Parathyroid adenoma (tissue), 2 donors: Measurements from ENCODE around the gene CTU2.

Source experiments
- H2AFZ ChIP-seq: fragments of 300-600 bp; sonication (generic); one replicate; pipeline ENCODE4 v1.7.0; 2017; ENCODE audit warnings: antibody characterized with exemption, mild to moderate bottlenecking
- H3K27ac ChIP-seq: fragments of 300-600 bp; sonication (generic); one replicate; pipeline ENCODE4 v1.7.0; 2017
- H3K27me3 ChIP-seq: fragments of 300-600 bp; sonication (generic); one replicate; pipeline ENCODE4 v1.7.0; 2017; ENCODE audit warnings: low read length; ENCODE audit not compliant: control insufficient read depth, insufficient read depth
- H3K36me3 ChIP-seq: fragments of 300-600 bp; sonication (generic); one replicate; pipeline ENCODE4 v1.7.0; 2017; ENCODE audit warnings: low read length; ENCODE audit not compliant: control insufficient read depth, insufficient read depth
- H3K4me1 ChIP-seq: fragments of 300-600 bp; sonication (generic); one replicate; pipeline ENCODE4 v1.7.0; 2017; ENCODE audit warnings: control low read depth
- H3K4me2 ChIP-seq: fragments of 300-600 bp; sonication (generic); one replicate; pipeline ENCODE4 v1.7.0; 2017; ENCODE audit warnings: low read length
- H3K4me3 ChIP-seq: fragments of 300-600 bp; sonication (generic); one replicate; pipeline ENCODE4 v1.7.0; 2017; ENCODE audit warnings: low read depth, low read length
- H3K79me2 ChIP-seq: fragments of 300-600 bp; sonication (generic); one replicate; pipeline ENCODE4 v1.7.0; 2017; ENCODE audit warnings: control low read depth
- H3K9ac ChIP-seq: fragments of 300-600 bp; sonication (generic); one replicate; pipeline ENCODE4 v1.7.0; 2017; ENCODE audit warnings: mild to moderate bottlenecking
- H3K9me3 ChIP-seq: fragments of 300-600 bp; sonication (generic); one replicate; pipeline ENCODE4 v1.7.0; 2017; ENCODE audit warnings: low read length; ENCODE audit not compliant: control insufficient read depth
- TF ChIP-seq, protein P1 (sequence below): fragments of 300-600 bp; sonication (generic); IDR thresholded peaks from one replicate; pipeline ENCODE4 v1.7.0; 2017; ENCODE audit warnings: antibody characterized with exemption, mild to moderate bottlenecking
- donor health status: primary hyperparathyroidism.

CTU2 gene

DNA sequence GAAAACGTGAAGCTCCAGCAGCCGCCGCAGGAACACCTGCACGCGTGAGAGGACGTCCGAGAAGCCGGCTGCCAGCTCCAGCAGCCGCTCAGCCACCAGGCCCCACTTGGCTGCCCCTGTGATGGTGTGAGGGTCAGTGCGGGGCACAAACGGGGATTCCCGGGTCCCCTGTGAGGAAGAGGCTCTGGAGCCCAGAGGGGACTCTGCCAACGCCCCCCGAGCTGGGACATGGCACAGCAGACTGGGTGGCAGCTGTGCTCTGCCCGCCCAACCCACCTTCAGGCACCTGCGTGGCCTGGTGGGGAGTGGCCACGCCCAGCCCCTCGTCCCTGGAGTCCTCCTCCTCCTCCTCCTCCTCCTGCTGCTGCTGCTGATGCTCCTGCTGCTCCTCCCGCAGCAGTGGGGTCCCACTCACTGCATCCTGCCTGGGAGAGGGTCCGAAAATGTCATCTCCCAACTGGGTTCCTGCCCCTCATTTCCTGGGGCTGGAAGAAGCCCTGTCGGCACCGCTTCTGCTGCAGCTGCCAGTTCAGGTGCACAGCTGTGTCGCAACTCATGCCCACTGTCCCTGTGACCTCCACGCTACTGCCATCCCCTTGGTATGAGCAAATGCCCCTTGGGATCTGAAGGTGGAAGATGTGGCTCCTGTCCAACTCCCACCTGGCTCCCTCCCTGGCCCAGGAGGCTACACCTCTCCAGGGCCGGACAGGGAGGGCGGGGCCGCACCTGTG is 27.5 kb downstream of the CTU2 start:
- H3K9me3 ChIP-seq = no peaks in the 10 kb centered on the region
- H3K27ac ChIP-seq = no peak overlapping the region
- H3K79me2 ChIP-seq = no peaks in the 10 kb centered on the region
- no peaks in the 10 kb centered on the region for H3K27me3 ChIP-seq
- no peak overlapping the region for H3K4me2 ChIP-seq
- H3K36me3 ChIP-seq = no peaks in the 10 kb centered on the region
- no peak overlapping the region for H3K4me3 ChIP-seq
- no peak overlapping the region for H2AFZ ChIP-seq
- H3K9ac ChIP-seq = no peak overlapping the region
- TF ChIP-seq, protein P1, sequence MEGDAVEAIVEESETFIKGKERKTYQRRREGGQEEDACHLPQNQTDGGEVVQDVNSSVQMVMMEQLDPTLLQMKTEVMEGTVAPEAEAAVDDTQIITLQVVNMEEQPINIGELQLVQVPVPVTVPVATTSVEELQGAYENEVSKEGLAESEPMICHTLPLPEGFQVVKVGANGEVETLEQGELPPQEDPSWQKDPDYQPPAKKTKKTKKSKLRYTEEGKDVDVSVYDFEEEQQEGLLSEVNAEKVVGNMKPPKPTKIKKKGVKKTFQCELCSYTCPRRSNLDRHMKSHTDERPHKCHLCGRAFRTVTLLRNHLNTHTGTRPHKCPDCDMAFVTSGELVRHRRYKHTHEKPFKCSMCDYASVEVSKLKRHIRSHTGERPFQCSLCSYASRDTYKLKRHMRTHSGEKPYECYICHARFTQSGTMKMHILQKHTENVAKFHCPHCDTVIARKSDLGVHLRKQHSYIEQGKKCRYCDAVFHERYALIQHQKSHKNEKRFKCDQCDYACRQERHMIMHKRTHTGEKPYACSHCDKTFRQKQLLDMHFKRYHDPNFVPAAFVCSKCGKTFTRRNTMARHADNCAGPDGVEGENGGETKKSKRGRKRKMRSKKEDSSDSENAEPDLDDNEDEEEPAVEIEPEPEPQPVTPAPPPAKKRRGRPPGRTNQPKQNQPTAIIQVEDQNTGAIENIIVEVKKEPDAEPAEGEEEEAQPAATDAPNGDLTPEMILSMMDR = no peak
- H3K4me1 ChIP-seq = peaks cover 24% of the 10 kb centered on the region

DNA sequence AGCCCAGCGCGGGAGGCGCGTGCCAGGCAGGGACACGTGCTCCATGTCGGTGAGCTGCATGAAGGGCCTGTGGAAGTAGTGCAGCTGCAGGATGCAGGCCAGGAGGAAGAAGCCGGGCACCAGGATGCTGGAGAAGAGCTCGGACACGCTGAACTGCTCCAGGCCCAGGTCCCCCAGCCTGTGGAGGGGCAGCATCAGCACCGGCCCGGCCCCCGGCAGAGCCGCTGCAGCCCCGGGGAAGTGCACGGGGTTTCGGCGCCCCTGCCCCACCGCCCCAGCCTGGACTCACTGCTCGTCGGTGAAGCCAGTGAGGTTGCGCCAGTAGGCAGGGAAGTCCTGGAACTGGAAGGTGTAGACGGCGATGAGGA is 28.0 kb downstream of the CTU2 start:
- H3K4me2 ChIP-seq = no peak overlapping the region
- H3K9me3 ChIP-seq = no peaks in the 10 kb centered on the region
- no peak overlapping the region for H2AFZ ChIP-seq
- H3K4me3 ChIP-seq = no peak overlapping the region
- TF ChIP-seq, protein P1 = no peak
- H3K79me2 ChIP-seq = no peaks in the 10 kb centered on the region
- H3K27ac ChIP-seq = no peak overlapping the region
- no peaks in the 10 kb centered on the region for H3K27me3 ChIP-seq
- H3K4me1 ChIP-seq = peaks cover 30% of the 10 kb centered on the region
- H3K36me3 ChIP-seq = no peaks in the 10 kb centered on the region
- H3K9ac ChIP-seq = no peak overlapping the region

DNA sequence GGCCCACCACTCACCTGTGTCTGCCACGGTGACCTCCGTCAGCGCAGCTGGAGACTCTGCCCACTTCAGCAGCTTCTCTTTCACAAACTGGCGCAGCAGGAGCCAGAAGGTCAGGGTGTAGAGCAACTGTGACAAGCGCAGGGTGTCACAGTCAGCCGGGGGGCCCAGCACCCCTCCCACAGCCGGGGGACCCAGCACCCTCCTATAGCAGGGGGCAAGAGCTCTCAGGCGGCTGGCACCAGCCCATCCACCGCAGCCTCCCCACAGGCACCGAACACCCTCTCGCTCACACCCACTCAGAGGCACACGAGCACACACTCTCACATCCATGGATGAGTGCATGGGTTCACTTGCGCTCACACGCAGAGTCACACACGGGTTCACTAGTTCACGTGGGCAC is 28.8 kb downstream of the CTU2 start:
- TF ChIP-seq, protein P1 = no peak
- Histone ChIP-seq H3K4me1 (peaks cover 31% of the 10 kb centered on the region), H3K36me3 (no peaks in the 10 kb centered on the region), H3K4me2 (no peak overlapping the region), H2AFZ (no peak overlapping the region), H3K4me3 (no peak overlapping the region), H3K27ac (no peak overlapping the region), H3K9ac (no peak overlapping the region), H3K27me3 (no peaks in the 10 kb centered on the region), H3K79me2 (no peaks in the 10 kb centered on the region), H3K9me3 (no peaks in the 10 kb centered on the region)

DNA sequence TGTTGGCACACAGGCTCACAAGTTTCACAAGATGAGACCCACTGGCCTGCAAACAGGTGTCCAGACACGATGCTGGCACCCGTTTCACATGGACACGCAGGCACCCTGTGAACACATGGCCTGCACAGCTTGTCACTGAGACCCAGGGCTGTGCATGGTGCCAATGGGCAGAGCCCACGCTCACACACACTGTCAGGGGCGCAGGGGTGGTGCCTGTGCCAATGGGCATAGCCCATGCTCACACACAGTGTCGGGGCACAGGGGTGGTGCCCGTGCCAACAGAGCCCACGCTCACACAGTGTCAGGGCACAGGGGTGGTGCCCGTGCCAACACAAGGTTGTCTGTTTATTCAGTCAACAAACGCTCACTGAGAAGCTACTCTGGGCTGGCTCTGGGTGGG is 29.3 kb downstream of the CTU2 start:
- H3K4me2 ChIP-seq = no peak overlapping the region
- no peaks in the 10 kb centered on the region for H3K27me3 ChIP-seq
- no peak overlapping the region for H2AFZ ChIP-seq
- peaks cover 30% of the 10 kb centered on the region for H3K4me1 ChIP-seq
- H3K27ac ChIP-seq = no peak overlapping the region
- H3K4me3 ChIP-seq = no peak overlapping the region
- H3K79me2 ChIP-seq = no peaks in the 10 kb centered on the region
- H3K36me3 ChIP-seq = no peaks in the 10 kb centered on the region
- H3K9ac ChIP-seq = no peak overlapping the region
- TF ChIP-seq, protein P1 = no peak
- H3K9me3 ChIP-seq = no peaks in the 10 kb centered on the region

DNA sequence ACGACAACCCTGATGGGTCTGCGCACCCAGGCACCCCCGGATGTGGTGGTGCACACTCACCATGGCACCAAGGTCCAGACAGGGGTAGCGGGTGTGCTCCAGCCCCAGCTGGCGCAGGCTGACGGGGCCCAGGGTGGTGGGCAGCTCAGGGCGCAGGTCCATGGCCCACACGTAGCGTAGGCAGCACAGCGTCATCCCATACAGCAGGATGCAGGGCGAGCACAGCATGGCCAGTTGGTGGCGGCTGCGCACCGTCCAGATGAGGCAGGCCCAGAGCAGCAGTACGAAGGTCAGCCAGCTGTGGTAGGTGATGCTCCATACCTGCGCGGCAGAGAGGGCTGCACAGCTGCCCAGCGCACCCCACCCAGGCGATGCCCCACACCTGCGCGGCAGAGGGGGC is 29.8 kb downstream of the CTU2 start:
- TF ChIP-seq, protein P1 = no peak
- Histone ChIP-seq H3K4me1 (peaks cover 25% of the 10 kb centered on the region), H3K36me3 (no peaks in the 10 kb centered on the region), H3K27ac (no peak overlapping the region), H3K4me2 (no peak overlapping the region), H3K9me3 (no peaks in the 10 kb centered on the region), H2AFZ (no peak overlapping the region), H3K4me3 (no peak overlapping the region), H3K27me3 (no peaks in the 10 kb centered on the region), H3K79me2 (no peaks in the 10 kb centered on the region), H3K9ac (no peak overlapping the region)
